Thyroid gland (tissue), 4 donors: ENCODE data around the gene SETD3. TPM values are rescaled to one million over a fixed set of nuclear protein-coding genes. Genes with fewer than 3 reads are reported as not detected.

Source experiments
- DNase-seq, 2 donors: peaks; one replicate each; pipeline ENCODE4 v3.0.0-alpha.2; 2019
- H3K27ac ChIP-seq, 3 donors: fragments of 200-600 bp; sonication (generic); 1 replicate in 2 of 3; 2 replicates in 1 of 3; pipeline ENCODE4 v1.5.1; 2016 to 2019; ENCODE audit warnings: mild to moderate bottlenecking in 1 of 3, moderate library complexity in 1 of 3
- H3K27me3 ChIP-seq: fragments of 200-600 bp; sonication (generic); one replicate; pipeline ENCODE4 v1.5.1; 2019
- H3K36me3 ChIP-seq, 2 donors: fragments of 200-600 bp; sonication (generic); one replicate each; pipeline ENCODE4 v1.5.1; 2016 to 2019
- H3K4me1 ChIP-seq, 2 donors: fragments of 200-600 bp; sonication (generic); one replicate each; pipeline ENCODE4 v1.5.1; 2017 to 2019
- H3K4me3 ChIP-seq, 3 donors: fragments of 200-600 bp; sonication (generic); replicated peaks in 1 of 3; 1 replicate in 2 of 3; 2 replicates in 1 of 3; pipeline ENCODE4 v1.5.1; 2016; ENCODE audit warnings: mild to moderate bottlenecking in 1 of 3
- H3K9me3 ChIP-seq: fragments of 200-600 bp; sonication (generic); one replicate; pipeline ENCODE4 v1.5.1; 2017
- POLR2A ChIP-seq, 2 donors: fragments of 450-650 bp; IDR thresholded peaks; one replicate each; pipeline ENCODE4 v1.6.1; 2017; ENCODE audit warnings: antibody characterized with exemption in 2 of 2, mild to moderate bottlenecking in 2 of 2, moderate library complexity in 1 of 2
- WGBS, 2 donors: methylation state at CpG; one replicate each; pipeline ENCODE4 v1.1.5; 2017; 5-methylcytosine and 5-hydroxymethylcytosine counted together
- intact Hi-C: fragments of 100-400 bp; cut with DNase I; formaldehyde crosslinking; loops from one replicate; pipeline ENCODE4 v1.15.1; 2023
- total RNA-seq, 4 donors: library from RNA; depleted of rRNA; stranded (reverse); fragments of >200 nt; gene quantifications; one replicate each; pipeline ENCODE4 v1.2.3, GENCODE V29; 2016
- TF ChIP-seq, protein P1 (sequence below), 6 experiments: fragments of 200-600 bp in 3 of 6; fragments of 450-650 bp in 3 of 6; sonication (generic) in 3 of 6; IDR thresholded peaks; one replicate each; pipeline ENCODE4 v1.5.1; 2016 to 2019; ENCODE audit warnings: antibody characterized with exemption in 6 of 6, mild to moderate bottlenecking in 2 of 6, inconsistent platforms in 1 of 6, moderate library complexity in 1 of 6

Gene SETD3
- total RNA-seq, 4 donors from 2014 or later, result 119 to 141 (median 130) TPM

GRCh38 chr14:99402285-99402648 is 78.4 kb downstream of the SETD3 start:
- H3K9me3 ChIP-seq, result no peaks in the 10 kb centered on the region
- 87 to 89% methylated on average over 4 of the region's 4 CpGs for WGBS, 2 donors
- H3K4me1 ChIP-seq, result no peaks in the 10 kb centered on the region
- H3K4me3 ChIP-seq, result no peak overlapping the region
- DNase-seq, result no peak
- H3K27ac ChIP-seq, result no peak overlapping the region
- intact Hi-C loops, result no loop called here
- H3K27me3 ChIP-seq, result no peaks in the 10 kb centered on the region
- no peak for TF ChIP-seq POLR2A (IDR thresholded peaks at IDR 0.05)
- TF ChIP-seq, protein P1, sequence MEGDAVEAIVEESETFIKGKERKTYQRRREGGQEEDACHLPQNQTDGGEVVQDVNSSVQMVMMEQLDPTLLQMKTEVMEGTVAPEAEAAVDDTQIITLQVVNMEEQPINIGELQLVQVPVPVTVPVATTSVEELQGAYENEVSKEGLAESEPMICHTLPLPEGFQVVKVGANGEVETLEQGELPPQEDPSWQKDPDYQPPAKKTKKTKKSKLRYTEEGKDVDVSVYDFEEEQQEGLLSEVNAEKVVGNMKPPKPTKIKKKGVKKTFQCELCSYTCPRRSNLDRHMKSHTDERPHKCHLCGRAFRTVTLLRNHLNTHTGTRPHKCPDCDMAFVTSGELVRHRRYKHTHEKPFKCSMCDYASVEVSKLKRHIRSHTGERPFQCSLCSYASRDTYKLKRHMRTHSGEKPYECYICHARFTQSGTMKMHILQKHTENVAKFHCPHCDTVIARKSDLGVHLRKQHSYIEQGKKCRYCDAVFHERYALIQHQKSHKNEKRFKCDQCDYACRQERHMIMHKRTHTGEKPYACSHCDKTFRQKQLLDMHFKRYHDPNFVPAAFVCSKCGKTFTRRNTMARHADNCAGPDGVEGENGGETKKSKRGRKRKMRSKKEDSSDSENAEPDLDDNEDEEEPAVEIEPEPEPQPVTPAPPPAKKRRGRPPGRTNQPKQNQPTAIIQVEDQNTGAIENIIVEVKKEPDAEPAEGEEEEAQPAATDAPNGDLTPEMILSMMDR (IDR thresholded peaks at IDR 0.05), result no peak
- H3K36me3 ChIP-seq, result peaks cover 34 to 52% of the 10 kb centered on the region in 2 donors

GRCh38 chr14:99401621-99402284 is 78.9 kb downstream of the SETD3 start:
- intact Hi-C loops, result no loop called here
- H3K27me3 ChIP-seq, result no peaks in the 10 kb centered on the region
- H3K4me3 ChIP-seq, result no peak overlapping the region
- DNase-seq, result no peak
- TF ChIP-seq POLR2A (IDR thresholded peaks at IDR 0.05), result no peak
- TF ChIP-seq, protein P1 (IDR thresholded peaks at IDR 0.05), result no peak
- H3K36me3 ChIP-seq, result peaks cover 34 to 53% of the 10 kb centered on the region in 2 donors
- H3K9me3 ChIP-seq, result no peaks in the 10 kb centered on the region
- H3K27ac ChIP-seq, result no peak overlapping the region
- H3K4me1 ChIP-seq, result no peaks in the 10 kb centered on the region
- WGBS, 2 donors, result 74 to 75% methylated on average over 5 of the region's 5 CpGs

GRCh38 chr14:99401211-99401610 is 79.4 kb downstream of the SETD3 start:
- H3K4me1 ChIP-seq, result peaks cover 0 to 5% of the 10 kb centered on the region in 2 donors

DNA sequence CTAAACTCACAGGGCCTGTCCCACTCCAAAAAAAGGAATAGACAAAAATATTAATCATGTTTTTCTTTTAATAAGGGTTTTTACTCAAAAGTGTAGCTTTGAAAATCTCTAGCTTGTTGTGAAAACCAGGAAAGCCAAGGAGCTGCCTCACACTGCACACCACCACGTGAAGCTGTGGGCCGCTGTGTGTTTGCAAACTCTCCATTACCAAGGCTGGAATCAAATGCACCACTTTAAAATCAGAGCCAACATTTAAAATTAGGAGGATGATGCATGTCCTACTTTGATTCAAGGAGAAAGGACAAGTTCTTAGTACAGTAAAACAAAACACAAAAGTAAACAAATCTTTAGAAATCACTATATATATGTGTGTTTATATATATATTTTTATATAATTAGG is 83.0 kb downstream of the SETD3 start:
- Histone ChIP-seq H3K27ac (no peak overlapping the region), H3K4me3 (no peak overlapping the region), H3K27me3 (no peaks in the 10 kb centered on the region), H3K9me3 (no peaks in the 10 kb centered on the region), H3K36me3 (peaks cover 14 to 34% of the 10 kb centered on the region in 2 donors), H3K4me1 (peaks cover 0 to 11% of the 10 kb centered on the region in 2 donors)
- WGBS, 2 donors, result 88 to 99% methylated on average over 2 of the region's 2 CpGs
- no peak for DNase-seq
- TF ChIP-seq, protein P1 (IDR thresholded peaks at IDR 0.05), result no peak
- TF ChIP-seq POLR2A (IDR thresholded peaks at IDR 0.05), result no peak
- intact Hi-C loops, result no loop called here

More at GRCh38 chr14:99401211-99401610, 79.4 kb downstream of the SETD3 start:
- Histone ChIP-seq H3K27ac (no peak overlapping the region), H3K36me3 (peaks cover 34 to 51% of the 10 kb centered on the region in 2 donors), H3K27me3 (no peaks in the 10 kb centered on the region), H3K9me3 (no peaks in the 10 kb centered on the region), H3K4me3 (no peak overlapping the region)
- DNase-seq, result no peak
- 85 to 94% methylated on average over 4 of the region's 4 CpGs for whole genome bisulfite sequencing, 2 donors
- intact Hi-C loops, result no loop called here
- TF ChIP-seq, protein P1 (IDR thresholded peaks at IDR 0.05), result no peak
- no peak for TF ChIP-seq POLR2A (IDR thresholded peaks at IDR 0.05)

GRCh38 chr14:99395909-99396530 is 84.6 kb downstream of the SETD3 start:
- Histone ChIP-seq H3K27me3 (no peaks in the 10 kb centered on the region), H3K4me1 (peaks cover 0 to 11% of the 10 kb centered on the region in 2 donors), H3K27ac (no peak overlapping the region), H3K36me3 (peaks cover 14 to 32% of the 10 kb centered on the region in 2 donors), H3K9me3 (no peaks in the 10 kb centered on the region), H3K4me3 (no peak overlapping the region)
- WGBS, 2 donors, result 53 to 64% methylated on average over 10 of the region's 10 CpGs
- intact Hi-C loops, result no loop called here
- peak; percentile 51 to 57 for DNase-seq
- TF ChIP-seq POLR2A (IDR thresholded peaks at IDR 0.05), result no peak
- TF ChIP-seq, protein P1 (IDR thresholded peaks at IDR 0.05), result no peak
